H9 (cell line): ENCODE data around the gene STT3B. TPM values are rescaled to one million over a fixed set of nuclear protein-coding genes. Genes with fewer than 3 reads are reported as not detected.

Source experiments
- DNase-seq: peaks from one replicate; pipeline ENCODE4 v3.0.0-alpha.2; 2017
- H2AFZ ChIP-seq: one replicate; pipeline ENCODE4 v1.6.1; 2013; ENCODE audit warnings: mild to moderate bottlenecking, low read length, control low read depth, moderate library complexity
- H2AK5ac ChIP-seq: 2 replicates; pipeline ENCODE4 v1.6.1; 2013; ENCODE audit warnings: low read length, control low read depth, mixed read lengths; ENCODE audit not compliant: insufficient read length
- H2BK120ac ChIP-seq: one replicate; pipeline ENCODE4 v1.6.1; 2013; ENCODE audit warnings: low read depth, mild to moderate bottlenecking, low read length, control low read depth, inconsistent platforms; ENCODE audit not compliant: poor library complexity, severe bottlenecking
- H2BK12ac ChIP-seq: 2 replicates; pipeline ENCODE4 v1.6.1; 2013; ENCODE audit warnings: low read length, control low read depth, mixed read lengths, low read depth; ENCODE audit not compliant: insufficient read length
- H2BK15ac ChIP-seq: 2 replicates; pipeline ENCODE4 v1.6.1; 2013; ENCODE audit warnings: low read depth, low read length, control low read depth
- H2BK20ac ChIP-seq: one replicate; pipeline ENCODE4 v1.6.1; 2013; ENCODE audit warnings: low read depth, mild to moderate bottlenecking, low read length, control low read depth, inconsistent platforms; ENCODE audit not compliant: poor library complexity, severe bottlenecking
- H2BK5ac ChIP-seq: 2 replicates; pipeline ENCODE4 v1.6.1; 2013; ENCODE audit warnings: low read length, control low read depth, mixed read lengths; ENCODE audit not compliant: insufficient read length
- H3K14ac ChIP-seq: 2 replicates; pipeline ENCODE4 v1.6.1; 2013; ENCODE audit warnings: low read length, control low read depth; ENCODE audit not compliant: insufficient read depth
- H3K18ac ChIP-seq: 2 replicates; pipeline ENCODE4 v1.6.1; 2013; ENCODE audit warnings: low read depth, mild to moderate bottlenecking, mixed read lengths, low read length, control low read depth; ENCODE audit not compliant: insufficient read length
- H3K23ac ChIP-seq: 2 replicates; pipeline ENCODE4 v1.6.1; 2013; ENCODE audit warnings: low read length, control low read depth, mixed read lengths, low read depth; ENCODE audit not compliant: insufficient read length
- H3K23me2 ChIP-seq: 2 replicates; pipeline ENCODE4 v1.6.1; 2013; ENCODE audit warnings: low read depth, mild to moderate bottlenecking, mixed read lengths, low read length, control low read depth; ENCODE audit not compliant: insufficient read length, poor library complexity, severe bottlenecking
- H3K27ac ChIP-seq: 2 replicates; pipeline ENCODE4 v1.5.1; 2013; ENCODE audit warnings: low read length, control low read depth, mixed read lengths, low read depth; ENCODE audit not compliant: insufficient read length
- H3K27me3 ChIP-seq: 2 replicates; pipeline ENCODE4 v1.6.1; 2013; ENCODE audit warnings: low read length, control low read depth, inconsistent platforms; ENCODE audit not compliant: insufficient read depth
- H3K4ac ChIP-seq: 2 replicates; pipeline ENCODE4 v1.6.1; 2013; ENCODE audit warnings: low read depth, mild to moderate bottlenecking, control low read depth, inconsistent platforms, low read length, moderate library complexity
- H3K4me1 ChIP-seq: 2 replicates; pipeline ENCODE4 v1.6.1; 2013; ENCODE audit warnings: low read length, control low read depth, inconsistent platforms; ENCODE audit not compliant: insufficient read depth
- H3K4me2 ChIP-seq: 2 replicates; pipeline ENCODE4 v1.6.1; 2013; ENCODE audit warnings: low read length, control low read depth, mixed read lengths; ENCODE audit not compliant: insufficient read length, insufficient read depth
- H3K56ac ChIP-seq: 2 replicates; pipeline ENCODE4 v1.6.1; 2013; ENCODE audit warnings: low read depth, mild to moderate bottlenecking, mixed read lengths, low read length, control low read depth; ENCODE audit not compliant: insufficient read length
- H3K79me1 ChIP-seq: 2 replicates; pipeline ENCODE4 v1.6.1; 2013; ENCODE audit warnings: low read depth, mild to moderate bottlenecking, moderate library complexity, low read length, control low read depth, inconsistent platforms; ENCODE audit not compliant: insufficient read depth, poor library complexity, severe bottlenecking
- H3K79me2 ChIP-seq: 2 replicates; pipeline ENCODE4 v1.6.1; 2013; ENCODE audit warnings: low read length, control low read depth, inconsistent platforms; ENCODE audit not compliant: insufficient read depth
- H3K9ac ChIP-seq: 2 replicates; pipeline ENCODE4 v1.6.1; 2013; ENCODE audit warnings: low read length, control low read depth, mixed read lengths; ENCODE audit not compliant: insufficient read length; ENCODE audit errors: extremely low read depth
- H3K9me3 ChIP-seq: one replicate; pipeline ENCODE4 v1.6.1; 2013; ENCODE audit warnings: low read depth, low read length, inconsistent platforms; ENCODE audit not compliant: control insufficient read depth
- H3T11ph ChIP-seq: one replicate; pipeline ENCODE4 v1.6.1; 2013; ENCODE audit warnings: mild to moderate bottlenecking, low read length, control low read depth, inconsistent platforms
- H4K20me1 ChIP-seq: one replicate; pipeline ENCODE4 v1.6.1; 2013; ENCODE audit not compliant: control insufficient read depth, insufficient read length, insufficient read depth
- H4K5ac ChIP-seq: 2 replicates; pipeline ENCODE4 v1.6.1; 2013; ENCODE audit warnings: low read depth, mild to moderate bottlenecking, mixed read lengths, low read length, control low read depth; ENCODE audit not compliant: insufficient read length
- H4K8ac ChIP-seq: replicated peaks from 2 replicates; pipeline ENCODE4 v1.6.1; 2013; ENCODE audit warnings: low read length, control low read depth, mixed read lengths, low read depth; ENCODE audit not compliant: insufficient read length
- H4K91ac ChIP-seq: 2 replicates; pipeline ENCODE4 v1.6.1; 2013; ENCODE audit warnings: low read depth, mild to moderate bottlenecking, moderate library complexity, mixed read lengths, low read length, control low read depth; ENCODE audit not compliant: insufficient read length
- H3K27ac Mint-ChIP-seq, 3 experiments: 2 replicates in 2 of 3; 3 replicates in 1 of 3; pipeline ENCODE4 v1.8.0; 2020 to 2021; ENCODE audit warnings: mixed read lengths in 3 of 3, mild to moderate bottlenecking in 1 of 3, moderate library complexity in 1 of 3
- H3K27me3 Mint-ChIP-seq: 2 replicates; pipeline ENCODE4 v1.8.0; 2021; ENCODE audit warnings: low read depth, mild to moderate bottlenecking, moderate library complexity, mixed read lengths
- H3K36me3 Mint-ChIP-seq, 3 experiments: 2 replicates in 2 of 3; 3 replicates in 1 of 3; pipeline ENCODE4 v1.8.0; 2020 to 2021; ENCODE audit warnings: low read depth in 3 of 3, mixed read lengths in 3 of 3; ENCODE audit not compliant: insufficient read depth in 1 of 3
- H3K4me1 Mint-ChIP-seq, 2 experiments: 2 replicates each; pipeline ENCODE4 v1.8.0; 2020; ENCODE audit warnings: mixed read lengths in 2 of 2
- H3K4me3 Mint-ChIP-seq, 2 experiments: 2 replicates in 1 of 2; 3 replicates in 1 of 2; pipeline ENCODE4 v1.8.0; 2020 to 2021; ENCODE audit warnings: mild to moderate bottlenecking in 2 of 2, mixed read lengths in 2 of 2, moderate library complexity in 1 of 2
- H3K9me3 Mint-ChIP-seq, 2 experiments: 2 replicates in 1 of 2; 3 replicates in 1 of 2; pipeline ENCODE4 v1.8.0; 2020; ENCODE audit warnings: mild to moderate bottlenecking in 2 of 2, mixed read lengths in 2 of 2, moderate library complexity in 1 of 2
- CTCF ChIP-seq: fragments of 200-600 bp; sonication (generic); conservative IDR thresholded peaks from 3 replicates; pipeline ENCODE4 v1.8.0; 2021; ENCODE audit warnings: antibody characterized with exemption, mild to moderate bottlenecking
- WGBS: extraction: QIAGEN DNeasy Blood & Tissue Kit; methylation state at CpG from one replicate; pipeline ENCODE4 v1.1.7; 2013; ENCODE audit warnings: missing lambda C conversion rate, low lambda C conversion rate, mixed read lengths; ENCODE audit not compliant: insufficient read length; ENCODE audit errors: extremely low coverage; 5-methylcytosine and 5-hydroxymethylcytosine counted together
- total RNA-seq: library from RNA; stranded (reverse); gene quantifications from 2 replicates; pipeline ENCODE4 v1.2.1, GENCODE V29; 2021

Gene STT3B
- total RNA-seq, 1 experiment from 2014 or later, result 79.9 TPM

GRCh38 chr3:31613654-31614053, 80.9 kb downstream of the STT3B start:
- Histone ChIP-seq H2AK5ac (no peak overlapping the region), H4K5ac (no peak overlapping the region), H2BK20ac (no peak overlapping the region), H3K9me3 (no peaks in the 10 kb centered on the region), H4K20me1 (no peaks in the 10 kb centered on the region), H3K23me2 (no peaks in the 10 kb centered on the region), H3K27me3 (no peaks in the 10 kb centered on the region), H4K91ac (no peak overlapping the region), H2BK12ac (no peak overlapping the region), H3K79me1 (no peaks in the 10 kb centered on the region), H3K79me2 (no peaks in the 10 kb centered on the region), H3K4ac (no peak overlapping the region), H3K9ac (no peak overlapping the region), H3K4me1 (peaks cover 2% of the 10 kb centered on the region; the same call in 1 of the 2 replicates), H3K27ac (no peak overlapping the region), H2BK15ac (no peak overlapping the region), H3K4me2 (no peak overlapping the region), H4K8ac (no peak overlapping the region), H2BK5ac (no peak overlapping the region), H3K23ac (no peak overlapping the region), H3T11ph (no peak overlapping the region), H2AFZ (no peak overlapping the region), H3K18ac (no peak overlapping the region), H3K14ac (no peak overlapping the region), H2BK120ac (no peak overlapping the region), H3K56ac (no peak overlapping the region)
- Mint-ChIP-seq H3K4me1 (peaks cover 14 to 22% of the 10 kb centered on the region in 2 experiments), H3K36me3 (peaks cover 0 to 9% (median 0%) of the 10 kb centered on the region in 3 experiments; a peak in 3 of 7 replicates), H3K27ac (no peak overlapping the region; a peak in 1 of 7 replicates), H3K27me3 (no peaks in the 10 kb centered on the region), H3K4me3 (no peak overlapping the region), H3K9me3 (no peaks in the 10 kb centered on the region)
- no CpG with 5 or more reads among the region's 4 CpGs for WGBS
- TF ChIP-seq CTCF, result no peak
- DNase-seq, result no peak
